ENCODE data around the gene ZNF791.
"Not testable (repeated sequence)": the region's sequence is repeated elsewhere in the genome, so short reads cannot be mapped to it uniquely, and the experiment has no call there.

ZNF791 gene

DNA sequence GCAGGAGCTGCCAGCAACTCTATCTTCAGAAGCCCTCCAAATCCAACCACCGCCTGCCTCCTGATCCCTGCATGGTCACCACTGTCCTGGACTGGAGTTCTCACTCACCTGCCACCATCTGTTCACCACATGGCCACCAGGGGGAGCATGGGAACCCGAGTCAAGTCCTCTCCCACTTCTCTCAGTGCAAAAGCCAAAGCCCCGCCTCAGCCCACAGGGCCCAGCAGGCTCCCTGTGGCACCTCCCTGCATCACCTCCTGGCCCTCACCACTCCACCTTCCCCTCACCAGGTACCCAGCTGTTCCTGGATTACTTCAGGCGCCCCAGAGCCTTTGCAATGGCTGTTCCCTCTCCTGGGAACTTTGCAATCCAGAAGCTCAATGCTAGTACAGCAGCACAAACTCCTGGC lies 65.7 kb downstream of the ZNF791 start (continued):
- TF ChIP-seq ZNF623 (tag by site-specific recombination; IDR thresholded peaks at IDR 0.05): no peak
- TF ChIP-seq, protein P1, sequence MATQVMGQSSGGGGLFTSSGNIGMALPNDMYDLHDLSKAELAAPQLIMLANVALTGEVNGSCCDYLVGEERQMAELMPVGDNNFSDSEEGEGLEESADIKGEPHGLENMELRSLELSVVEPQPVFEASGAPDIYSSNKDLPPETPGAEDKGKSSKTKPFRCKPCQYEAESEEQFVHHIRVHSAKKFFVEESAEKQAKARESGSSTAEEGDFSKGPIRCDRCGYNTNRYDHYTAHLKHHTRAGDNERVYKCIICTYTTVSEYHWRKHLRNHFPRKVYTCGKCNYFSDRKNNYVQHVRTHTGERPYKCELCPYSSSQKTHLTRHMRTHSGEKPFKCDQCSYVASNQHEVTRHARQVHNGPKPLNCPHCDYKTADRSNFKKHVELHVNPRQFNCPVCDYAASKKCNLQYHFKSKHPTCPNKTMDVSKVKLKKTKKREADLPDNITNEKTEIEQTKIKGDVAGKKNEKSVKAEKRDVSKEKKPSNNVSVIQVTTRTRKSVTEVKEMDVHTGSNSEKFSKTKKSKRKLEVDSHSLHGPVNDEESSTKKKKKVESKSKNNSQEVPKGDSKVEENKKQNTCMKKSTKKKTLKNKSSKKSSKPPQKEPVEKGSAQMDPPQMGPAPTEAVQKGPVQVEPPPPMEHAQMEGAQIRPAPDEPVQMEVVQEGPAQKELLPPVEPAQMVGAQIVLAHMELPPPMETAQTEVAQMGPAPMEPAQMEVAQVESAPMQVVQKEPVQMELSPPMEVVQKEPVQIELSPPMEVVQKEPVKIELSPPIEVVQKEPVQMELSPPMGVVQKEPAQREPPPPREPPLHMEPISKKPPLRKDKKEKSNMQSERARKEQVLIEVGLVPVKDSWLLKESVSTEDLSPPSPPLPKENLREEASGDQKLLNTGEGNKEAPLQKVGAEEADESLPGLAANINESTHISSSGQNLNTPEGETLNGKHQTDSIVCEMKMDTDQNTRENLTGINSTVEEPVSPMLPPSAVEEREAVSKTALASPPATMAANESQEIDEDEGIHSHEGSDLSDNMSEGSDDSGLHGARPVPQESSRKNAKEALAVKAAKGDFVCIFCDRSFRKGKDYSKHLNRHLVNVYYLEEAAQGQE (tag by site-specific recombination; IDR thresholded peaks at IDR 0.05): no peak
- peak; percentile 17; the same call in 1 of the 2 replicates for TF ChIP-seq GLIS2 (tag by site-specific recombination; IDR thresholded peaks at IDR 0.05)
- TF ChIP-seq, protein P2, sequence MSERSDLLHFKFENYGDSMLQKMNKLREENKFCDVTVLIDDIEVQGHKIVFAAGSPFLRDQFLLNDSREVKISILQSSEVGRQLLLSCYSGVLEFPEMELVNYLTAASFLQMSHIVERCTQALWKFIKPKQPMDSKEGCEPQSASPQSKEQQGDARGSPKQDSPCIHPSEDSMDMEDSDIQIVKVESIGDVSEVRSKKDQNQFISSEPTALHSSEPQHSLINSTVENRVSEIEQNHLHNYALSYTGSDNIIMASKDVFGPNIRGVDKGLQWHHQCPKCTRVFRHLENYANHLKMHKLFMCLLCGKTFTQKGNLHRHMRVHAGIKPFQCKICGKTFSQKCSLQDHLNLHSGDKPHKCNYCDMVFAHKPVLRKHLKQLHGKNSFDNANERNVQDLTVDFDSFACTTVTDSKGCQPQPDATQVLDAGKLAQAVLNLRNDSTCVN (tag by site-specific recombination; optimal IDR thresholded peaks at IDR 0.05): peak; percentile 19
- TF ChIP-seq SP3 (tag by site-specific recombination; IDR thresholded peaks at IDR 0.05): 0 out of 2 replicates have a peak, but pooled peaks have one; percentile 13
- TF ChIP-seq GLIS1 (tag by site-specific recombination; IDR thresholded peaks at IDR 0.05): peak; percentile 12; the same call in 1 of the 2 replicates
- no peak for TF ChIP-seq ZNF776 (tag by site-specific recombination; IDR thresholded peaks at IDR 0.05; ENCODE audit: borderline replicate concordance)
- TF ChIP-seq KLF8 (tag by site-specific recombination; IDR thresholded peaks at IDR 0.05): peak; percentile 56; the same call in 1 of the 2 replicates
- TF ChIP-seq ZNF654 (tag by site-specific recombination; IDR thresholded peaks at IDR 0.05; ENCODE audit: low read depth): peak; percentile 36

DNA sequence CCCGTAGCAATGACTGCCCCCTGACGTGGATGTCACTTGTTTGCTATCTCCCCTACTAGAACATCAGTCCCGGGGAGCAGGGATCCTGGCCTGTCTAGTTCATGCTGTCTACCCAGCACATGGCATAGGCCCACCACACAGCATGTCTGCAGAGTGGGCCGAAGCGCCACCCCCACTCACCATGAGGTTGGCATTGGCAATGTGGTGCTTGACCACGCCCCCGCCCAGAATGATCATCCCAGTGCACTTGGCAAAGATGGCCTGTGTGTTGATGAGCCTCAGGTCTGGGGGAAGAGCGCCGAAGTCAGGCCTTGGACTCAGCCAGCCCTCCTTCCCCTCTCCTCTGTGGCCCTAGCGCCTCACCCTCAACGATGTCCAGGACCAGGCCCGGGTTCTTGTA lies 66.2 kb downstream of the ZNF791 start:
- H3K36me3 ChIP-seq (ENCODE audit: control insufficient read depth in 2 of 2, insufficient read depth in 1 of 2, low read length in 2 of 2): peaks cover 32 to 74% of the 10 kb centered on the region in 2 experiments; a peak in 2 of 3 replicates
- H3K9me3 ChIP-seq (ENCODE audit: control insufficient read depth, insufficient read depth, low read depth, low read length): no peaks in the 10 kb centered on the region
- TF ChIP-seq ZNF174 (tag by site-specific recombination; IDR thresholded peaks at IDR 0.05) (no peak), KLF7 (tag by site-specific recombination; IDR thresholded peaks at IDR 0.05; ENCODE audit: borderline replicate concordance) (no peak), ZNF623 (tag by site-specific recombination; IDR thresholded peaks at IDR 0.05) (no peak), FEZF1 (tag by site-specific recombination; IDR thresholded peaks at IDR 0.05) (no peak)
- ChIA-PET CTCF (interaction anchor here (0.6 to 1.2 kb wide), 11 partner anchors 14 to 753 kb away, joined by 3 to 16 read pairs (median 4); partner anchors contain the start of genes ZNF490 and ZNF791), POLR2A (interaction anchor here (0.9 to 1.2 kb wide), 3 partner anchors 16 to 204 kb away, joined by 3 read pairs; partner anchors contain the start of gene FBXW9)
- H3K27ac ChIP-seq (ENCODE audit: extremely low read depth, low read depth, low read length): no peak overlapping the region
- H3K4me3 ChIP-seq (ENCODE audit: low read depth, low read length): no peak overlapping the region
- no peaks in the 10 kb centered on the region for H3K4me1 ChIP-seq (ENCODE audit: control insufficient read depth, insufficient read depth, low read length)

DNA sequence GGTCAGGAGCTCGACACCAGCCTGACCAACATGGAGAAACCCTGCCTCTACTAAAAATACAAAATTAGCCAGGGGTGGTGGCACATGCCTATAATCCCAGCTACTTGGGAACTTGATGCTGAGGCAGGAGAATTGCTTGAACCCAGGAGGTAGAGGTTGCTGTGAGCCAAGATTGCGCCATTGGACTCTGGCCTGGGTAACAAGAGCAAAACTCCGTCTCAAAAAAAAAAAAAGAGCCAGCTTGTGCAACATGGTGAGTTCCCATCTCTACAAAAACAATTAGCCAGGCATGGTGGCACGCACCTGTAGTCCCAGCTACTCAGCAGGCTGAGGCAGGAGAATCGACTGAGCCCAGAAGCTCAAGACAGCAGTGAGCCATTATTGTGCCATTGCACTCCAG lies 67.3 kb downstream of the ZNF791 start:
- not testable (repeated sequence) for H3K27ac ChIP-seq (ENCODE audit: extremely low read depth, low read depth, low read length); H3K4me3 ChIP-seq (ENCODE audit: low read depth, low read length); H3K9me3 ChIP-seq (ENCODE audit: control insufficient read depth, insufficient read depth, low read depth, low read length); H3K4me1 ChIP-seq (ENCODE audit: control insufficient read depth, insufficient read depth, low read length)
- ChIA-PET CTCF (interaction anchor here (0.6 to 1.5 kb wide), 2 partner anchors 139 to 169 kb away, joined by 5 read pairs; no protein-coding TSS in a partner anchor), POLR2A (interaction anchor here (0.6 to 2.0 kb wide), 7 partner anchors 9 to 527 kb away, joined by 3 to 6 read pairs (median 4); partner anchors contain the start of genes DNASE2, MAN2B1 and WDR83)
- peaks cover 28 to 64% of the 10 kb centered on the region in 2 experiments; a peak in 2 of 3 replicates for H3K36me3 ChIP-seq (ENCODE audit: control insufficient read depth in 2 of 2, insufficient read depth in 1 of 2, low read length in 2 of 2)

DNA sequence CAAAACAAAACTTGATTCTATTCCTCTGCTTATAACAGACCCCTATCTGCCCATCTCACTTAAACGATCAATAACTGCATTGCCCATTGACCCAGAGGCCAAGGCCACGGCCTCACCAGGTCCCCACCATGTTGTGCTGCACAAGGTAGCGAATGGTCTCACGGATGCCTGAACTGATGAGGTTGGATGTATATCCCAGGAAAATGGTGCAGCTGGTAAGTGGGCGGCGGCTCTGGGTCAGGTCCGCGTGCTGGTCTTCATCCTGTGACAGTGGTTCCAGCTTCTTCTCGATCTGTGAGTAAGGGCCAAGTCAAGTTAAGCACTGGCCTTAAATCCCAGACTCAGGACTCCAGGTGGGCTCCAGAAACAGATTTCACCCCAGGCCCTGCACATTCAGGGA lies 69.3 kb downstream of the ZNF791 start:
- POLR2A ChIA-PET: interaction anchor here (0.5 to 2.1 kb wide), 4 partner anchors 17 to 112 kb away, joined by 3 to 14 read pairs (median 10); partner anchors contain the start of genes FBXW9 and JUNB
- H3K4me1 ChIP-seq (ENCODE audit: control insufficient read depth, insufficient read depth, low read length): no peaks in the 10 kb centered on the region
- no peaks in the 10 kb centered on the region for H3K9me3 ChIP-seq (ENCODE audit: control insufficient read depth, insufficient read depth, low read depth, low read length)
- H3K4me3 ChIP-seq (ENCODE audit: low read depth, low read length): no peak overlapping the region
- peaks cover 17 to 49% of the 10 kb centered on the region in 2 experiments; a peak in 2 of 3 replicates for H3K36me3 ChIP-seq (ENCODE audit: control insufficient read depth in 2 of 2, insufficient read depth in 1 of 2, low read length in 2 of 2)
- CTCF ChIA-PET: interaction anchor here (0.6 to 3.0 kb wide), 4 partner anchors 8 to 198 kb away, joined by 3 to 17 read pairs (median 4); a partner anchor contains a TSS
- H3K27ac ChIP-seq (ENCODE audit: extremely low read depth, low read depth, low read length): no peak overlapping the region
- TF ChIP-seq KLF9 (tag by site-specific recombination; IDR thresholded peaks at IDR 0.05; ENCODE audit: low read depth): no peak
- no peak for TF ChIP-seq ZNF202 (tag by site-specific recombination; IDR thresholded peaks at IDR 0.05; ENCODE audit: borderline replicate concordance)
- TF ChIP-seq ZNF785 (tag by site-specific recombination; IDR thresholded peaks at IDR 0.05): no peak
- TF ChIP-seq, protein P3, sequence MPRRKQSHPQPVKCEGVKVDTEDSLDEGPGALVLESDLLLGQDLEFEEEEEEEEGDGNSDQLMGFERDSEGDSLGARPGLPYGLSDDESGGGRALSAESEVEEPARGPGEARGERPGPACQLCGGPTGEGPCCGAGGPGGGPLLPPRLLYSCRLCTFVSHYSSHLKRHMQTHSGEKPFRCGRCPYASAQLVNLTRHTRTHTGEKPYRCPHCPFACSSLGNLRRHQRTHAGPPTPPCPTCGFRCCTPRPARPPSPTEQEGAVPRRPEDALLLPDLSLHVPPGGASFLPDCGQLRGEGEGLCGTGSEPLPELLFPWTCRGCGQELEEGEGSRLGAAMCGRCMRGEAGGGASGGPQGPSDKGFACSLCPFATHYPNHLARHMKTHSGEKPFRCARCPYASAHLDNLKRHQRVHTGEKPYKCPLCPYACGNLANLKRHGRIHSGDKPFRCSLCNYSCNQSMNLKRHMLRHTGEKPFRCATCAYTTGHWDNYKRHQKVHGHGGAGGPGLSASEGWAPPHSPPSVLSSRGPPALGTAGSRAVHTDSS (tag by site-specific recombination; IDR thresholded peaks at IDR 0.05): no peak
- no peak for TF ChIP-seq ZNF248 (tag by site-specific recombination; IDR thresholded peaks at IDR 0.05)
- no peak for TF ChIP-seq GFI1B (tag by site-specific recombination; IDR thresholded peaks at IDR 0.05)
- TF ChIP-seq ZNF596 (tag by site-specific recombination; IDR thresholded peaks at IDR 0.05): no peak
- TF ChIP-seq ZNF707 (tag by site-specific recombination; IDR thresholded peaks at IDR 0.05): no peak
- TF ChIP-seq ZNF239 (tag by site-specific recombination; IDR thresholded peaks at IDR 0.05): no peak
- TF ChIP-seq ZBTB21 (tag by site-specific recombination; IDR thresholded peaks at IDR 0.05): no peak
- TF ChIP-seq ZNF133 (tag by site-specific recombination; IDR thresholded peaks at IDR 0.05): no peak
- no peak for TF ChIP-seq RBAK (tag by site-specific recombination; IDR thresholded peaks at IDR 0.05)

Data from HEK293 (cell line).